Measurements from ENCODE around the gene ABHD2.

DNA sequence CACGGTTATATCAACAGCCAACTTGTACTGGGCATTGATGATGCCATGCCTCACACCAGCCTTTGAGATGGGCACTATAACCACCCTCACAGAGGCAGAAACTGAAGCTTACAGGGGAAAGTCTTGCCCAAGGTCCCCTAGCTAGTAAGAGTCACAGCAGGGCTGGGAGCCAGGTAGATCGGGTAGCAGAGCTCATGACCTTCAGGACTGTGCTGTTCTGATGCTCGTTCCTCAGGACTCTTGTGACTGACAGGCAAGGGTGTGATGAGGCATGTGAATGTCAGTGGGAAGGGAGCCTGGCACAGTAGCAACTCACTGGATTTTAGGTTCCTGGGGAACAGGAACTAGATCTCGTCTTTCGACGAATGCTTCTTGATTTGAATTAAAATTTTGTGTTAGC, 67.4 kb downstream of the ABHD2 start:
- TF ChIP-seq POLR2AphosphoS5 (IDR thresholded peaks at IDR 0.05; ENCODE audit: low read depth) (no peak), EZH2 (IDR thresholded peaks at IDR 0.05; ENCODE audit: low read depth, unreplicated experiment) (no peak), CREB1 (CRISPR knock-in tag; IDR thresholded peaks at IDR 0.05; ENCODE audit: low read depth) (no peak), EZH2phosphoT487 (IDR thresholded peaks at IDR 0.05; ENCODE audit: unreplicated experiment) (no peak), NANOG (IDR thresholded peaks at IDR 0.05; ENCODE audit: borderline replicate concordance) (no peak), JUNB (IDR thresholded peaks at IDR 0.05; ENCODE audit: unreplicated experiment) (no peak)
- TF ChIP-seq, protein P1, sequence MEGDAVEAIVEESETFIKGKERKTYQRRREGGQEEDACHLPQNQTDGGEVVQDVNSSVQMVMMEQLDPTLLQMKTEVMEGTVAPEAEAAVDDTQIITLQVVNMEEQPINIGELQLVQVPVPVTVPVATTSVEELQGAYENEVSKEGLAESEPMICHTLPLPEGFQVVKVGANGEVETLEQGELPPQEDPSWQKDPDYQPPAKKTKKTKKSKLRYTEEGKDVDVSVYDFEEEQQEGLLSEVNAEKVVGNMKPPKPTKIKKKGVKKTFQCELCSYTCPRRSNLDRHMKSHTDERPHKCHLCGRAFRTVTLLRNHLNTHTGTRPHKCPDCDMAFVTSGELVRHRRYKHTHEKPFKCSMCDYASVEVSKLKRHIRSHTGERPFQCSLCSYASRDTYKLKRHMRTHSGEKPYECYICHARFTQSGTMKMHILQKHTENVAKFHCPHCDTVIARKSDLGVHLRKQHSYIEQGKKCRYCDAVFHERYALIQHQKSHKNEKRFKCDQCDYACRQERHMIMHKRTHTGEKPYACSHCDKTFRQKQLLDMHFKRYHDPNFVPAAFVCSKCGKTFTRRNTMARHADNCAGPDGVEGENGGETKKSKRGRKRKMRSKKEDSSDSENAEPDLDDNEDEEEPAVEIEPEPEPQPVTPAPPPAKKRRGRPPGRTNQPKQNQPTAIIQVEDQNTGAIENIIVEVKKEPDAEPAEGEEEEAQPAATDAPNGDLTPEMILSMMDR (conservative IDR thresholded peaks at IDR 0.05; ENCODE audit: low read depth in 2 of 2), result no peak
- TF ChIP-seq, protein P2, sequence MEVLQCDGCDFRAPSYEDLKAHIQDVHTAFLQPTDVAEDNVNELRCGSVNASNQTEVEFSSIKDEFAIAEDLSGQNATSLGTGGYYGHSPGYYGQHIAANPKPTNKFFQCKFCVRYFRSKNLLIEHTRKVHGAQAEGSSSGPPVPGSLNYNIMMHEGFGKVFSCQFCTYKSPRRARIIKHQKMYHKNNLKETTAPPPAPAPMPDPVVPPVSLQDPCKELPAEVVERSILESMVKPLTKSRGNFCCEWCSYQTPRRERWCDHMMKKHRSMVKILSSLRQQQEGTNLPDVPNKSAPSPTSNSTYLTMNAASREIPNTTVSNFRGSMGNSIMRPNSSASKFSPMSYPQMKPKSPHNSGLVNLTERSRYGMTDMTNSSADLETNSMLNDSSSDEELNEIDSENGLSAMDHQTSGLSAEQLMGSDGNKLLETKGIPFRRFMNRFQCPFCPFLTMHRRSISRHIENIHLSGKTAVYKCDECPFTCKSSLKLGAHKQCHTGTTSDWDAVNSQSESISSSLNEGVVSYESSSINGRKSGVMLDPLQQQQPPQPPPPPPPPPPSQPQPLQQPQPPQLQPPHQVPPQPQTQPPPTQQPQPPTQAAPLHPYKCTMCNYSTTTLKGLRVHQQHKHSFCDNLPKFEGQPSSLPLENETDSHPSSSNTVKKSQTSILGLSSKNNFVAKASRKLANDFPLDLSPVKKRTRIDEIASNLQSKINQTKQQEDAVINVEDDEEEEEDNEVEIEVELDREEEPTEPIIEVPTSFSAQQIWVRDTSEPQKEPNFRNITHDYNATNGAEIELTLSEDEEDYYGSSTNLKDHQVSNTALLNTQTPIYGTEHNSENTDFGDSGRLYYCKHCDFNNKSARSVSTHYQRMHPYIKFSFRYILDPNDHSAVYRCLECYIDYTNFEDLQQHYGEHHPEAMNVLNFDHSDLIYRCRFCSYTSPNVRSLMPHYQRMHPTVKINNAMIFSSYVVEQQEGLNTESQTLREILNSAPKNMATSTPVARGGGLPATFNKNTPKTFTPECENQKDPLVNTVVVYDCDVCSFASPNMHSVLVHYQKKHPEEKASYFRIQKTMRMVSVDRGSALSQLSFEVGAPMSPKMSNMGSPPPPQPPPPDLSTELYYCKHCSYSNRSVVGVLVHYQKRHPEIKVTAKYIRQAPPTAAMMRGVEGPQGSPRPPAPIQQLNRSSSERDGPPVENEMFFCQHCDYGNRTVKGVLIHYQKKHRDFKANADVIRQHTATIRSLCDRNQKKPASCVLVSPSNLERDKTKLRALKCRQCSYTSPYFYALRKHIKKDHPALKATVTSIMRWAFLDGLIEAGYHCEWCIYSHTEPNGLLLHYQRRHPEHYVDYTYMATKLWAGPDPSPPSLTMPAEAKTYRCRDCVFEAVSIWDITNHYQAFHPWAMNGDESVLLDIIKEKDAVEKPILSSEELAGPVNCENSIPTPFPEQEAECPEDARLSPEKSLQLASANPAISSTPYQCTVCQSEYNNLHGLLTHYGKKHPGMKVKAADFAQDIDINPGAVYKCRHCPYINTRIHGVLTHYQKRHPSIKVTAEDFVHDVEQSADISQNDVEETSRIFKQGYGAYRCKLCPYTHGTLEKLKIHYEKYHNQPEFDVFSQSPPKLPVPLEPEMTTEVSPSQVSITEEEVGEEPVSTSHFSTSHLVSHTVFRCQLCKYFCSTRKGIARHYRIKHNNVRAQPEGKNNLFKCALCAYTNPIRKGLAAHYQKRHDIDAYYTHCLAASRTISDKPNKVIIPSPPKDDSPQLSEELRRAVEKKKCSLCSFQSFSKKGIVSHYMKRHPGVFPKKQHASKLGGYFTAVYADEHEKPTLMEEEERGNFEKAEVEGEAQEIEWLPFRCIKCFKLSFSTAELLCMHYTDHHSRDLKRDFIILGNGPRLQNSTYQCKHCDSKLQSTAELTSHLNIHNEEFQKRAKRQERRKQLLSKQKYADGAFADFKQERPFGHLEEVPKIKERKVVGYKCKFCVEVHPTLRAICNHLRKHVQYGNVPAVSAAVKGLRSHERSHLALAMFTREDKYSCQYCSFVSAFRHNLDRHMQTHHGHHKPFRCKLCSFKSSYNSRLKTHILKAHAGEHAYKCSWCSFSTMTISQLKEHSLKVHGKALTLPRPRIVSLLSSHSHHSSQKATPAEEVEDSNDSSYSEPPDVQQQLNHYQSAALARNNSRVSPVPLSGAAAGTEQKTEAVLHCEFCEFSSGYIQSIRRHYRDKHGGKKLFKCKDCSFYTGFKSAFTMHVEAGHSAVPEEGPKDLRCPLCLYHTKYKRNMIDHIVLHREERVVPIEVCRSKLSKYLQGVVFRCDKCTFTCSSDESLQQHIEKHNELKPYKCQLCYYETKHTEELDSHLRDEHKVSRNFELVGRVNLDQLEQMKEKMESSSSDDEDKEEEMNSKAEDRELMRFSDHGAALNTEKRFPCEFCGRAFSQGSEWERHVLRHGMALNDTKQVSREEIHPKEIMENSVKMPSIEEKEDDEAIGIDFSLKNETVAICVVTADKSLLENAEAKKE (CRISPR knock-in tag; IDR thresholded peaks at IDR 0.05), result no peak
- TF ChIP-seq, protein P3, sequence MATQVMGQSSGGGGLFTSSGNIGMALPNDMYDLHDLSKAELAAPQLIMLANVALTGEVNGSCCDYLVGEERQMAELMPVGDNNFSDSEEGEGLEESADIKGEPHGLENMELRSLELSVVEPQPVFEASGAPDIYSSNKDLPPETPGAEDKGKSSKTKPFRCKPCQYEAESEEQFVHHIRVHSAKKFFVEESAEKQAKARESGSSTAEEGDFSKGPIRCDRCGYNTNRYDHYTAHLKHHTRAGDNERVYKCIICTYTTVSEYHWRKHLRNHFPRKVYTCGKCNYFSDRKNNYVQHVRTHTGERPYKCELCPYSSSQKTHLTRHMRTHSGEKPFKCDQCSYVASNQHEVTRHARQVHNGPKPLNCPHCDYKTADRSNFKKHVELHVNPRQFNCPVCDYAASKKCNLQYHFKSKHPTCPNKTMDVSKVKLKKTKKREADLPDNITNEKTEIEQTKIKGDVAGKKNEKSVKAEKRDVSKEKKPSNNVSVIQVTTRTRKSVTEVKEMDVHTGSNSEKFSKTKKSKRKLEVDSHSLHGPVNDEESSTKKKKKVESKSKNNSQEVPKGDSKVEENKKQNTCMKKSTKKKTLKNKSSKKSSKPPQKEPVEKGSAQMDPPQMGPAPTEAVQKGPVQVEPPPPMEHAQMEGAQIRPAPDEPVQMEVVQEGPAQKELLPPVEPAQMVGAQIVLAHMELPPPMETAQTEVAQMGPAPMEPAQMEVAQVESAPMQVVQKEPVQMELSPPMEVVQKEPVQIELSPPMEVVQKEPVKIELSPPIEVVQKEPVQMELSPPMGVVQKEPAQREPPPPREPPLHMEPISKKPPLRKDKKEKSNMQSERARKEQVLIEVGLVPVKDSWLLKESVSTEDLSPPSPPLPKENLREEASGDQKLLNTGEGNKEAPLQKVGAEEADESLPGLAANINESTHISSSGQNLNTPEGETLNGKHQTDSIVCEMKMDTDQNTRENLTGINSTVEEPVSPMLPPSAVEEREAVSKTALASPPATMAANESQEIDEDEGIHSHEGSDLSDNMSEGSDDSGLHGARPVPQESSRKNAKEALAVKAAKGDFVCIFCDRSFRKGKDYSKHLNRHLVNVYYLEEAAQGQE (IDR thresholded peaks at IDR 0.05; ENCODE audit: unreplicated experiment), result no peak
- TF ChIP-seq, protein P4, sequence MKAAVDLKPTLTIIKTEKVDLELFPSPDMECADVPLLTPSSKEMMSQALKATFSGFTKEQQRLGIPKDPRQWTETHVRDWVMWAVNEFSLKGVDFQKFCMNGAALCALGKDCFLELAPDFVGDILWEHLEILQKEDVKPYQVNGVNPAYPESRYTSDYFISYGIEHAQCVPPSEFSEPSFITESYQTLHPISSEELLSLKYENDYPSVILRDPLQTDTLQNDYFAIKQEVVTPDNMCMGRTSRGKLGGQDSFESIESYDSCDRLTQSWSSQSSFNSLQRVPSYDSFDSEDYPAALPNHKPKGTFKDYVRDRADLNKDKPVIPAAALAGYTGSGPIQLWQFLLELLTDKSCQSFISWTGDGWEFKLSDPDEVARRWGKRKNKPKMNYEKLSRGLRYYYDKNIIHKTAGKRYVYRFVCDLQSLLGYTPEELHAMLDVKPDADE (IDR thresholded peaks at IDR 0.05), result no peak

Data from GM23338 (cell line).